ENCODE results near the gene NOX3. TPM values are rescaled to one million over a fixed set of nuclear protein-coding genes. Genes with fewer than 3 reads are reported as not detected.
"Not testable (repeated sequence)": the region's sequence is repeated elsewhere in the genome, so short reads cannot be mapped to it uniquely, and the experiment has no call there.

Gene NOX3
- total RNA-seq, 1 experiment from 2014 or later, result not detected

GRCh38 chr6:155374681-155375080 is 81.0 kb downstream of the NOX3 start:
- DNase-seq (ENCODE audit: low read depth), result no peak

GRCh38 chr6:155373276-155373675 is 82.4 kb downstream of the NOX3 start:
- DNase-seq (ENCODE audit: low read depth), result no peak

GRCh38 chr6:155372256-155372655 is 83.4 kb downstream of the NOX3 start:
- DNase-seq (ENCODE audit: low read depth), result no peak

GRCh38 chr6:155371230-155371629 is 84.4 kb downstream of the NOX3 start:
- no peak for DNase-seq (ENCODE audit: low read depth)

- no peak for DNase-seq (ENCODE audit: low read depth)
These were observed 89.3 kb downstream of the NOX3 start for GRCh38 chr6:155366325-155366724.

- DNase-seq (ENCODE audit: low read depth), result no peak
These were observed 90.7 kb downstream of the NOX3 start for GRCh38 chr6:155364844-155365437.

GRCh38 chr6:155364021-155364420 is 91.6 kb downstream of the NOX3 start:
- DNase-seq (ENCODE audit: low read depth), result not testable (repeated sequence)

GRCh38 chr6:155362968-155363632 is 92.5 kb downstream of the NOX3 start:
- not testable (repeated sequence) for DNase-seq (ENCODE audit: low read depth)

GRCh38 chr6:155354167-155354566 is 101.5 kb downstream of the NOX3 start:
- DNase-seq (ENCODE audit: low read depth), result no peak

GRCh38 chr6:155352811-155353210 is 102.8 kb downstream of the NOX3 start:
- peak; percentile 73 for DNase-seq (ENCODE audit: low read depth)

GRCh38 chr6:155352130-155352420 is 103.6 kb downstream of the NOX3 start:
- no peak for DNase-seq (ENCODE audit: low read depth)

GRCh38 chr6:155351273-155352129 is 104.1 kb downstream of the NOX3 start:
- no peak for DNase-seq (ENCODE audit: low read depth)

GRCh38 chr6:155349956-155350355 is 105.7 kb downstream of the NOX3 start:
- no peak for DNase-seq (ENCODE audit: low read depth)

- DNase-seq (ENCODE audit: low read depth), result peak; percentile 22
These were observed 106.5 kb downstream of the NOX3 start for GRCh38 chr6:155349129-155349528.

GRCh38 chr6:155347800-155348199 is 107.8 kb downstream of the NOX3 start:
- no peak for DNase-seq (ENCODE audit: low read depth)

GRCh38 chr6:155346957-155347356 is 108.7 kb downstream of the NOX3 start:
- DNase-seq (ENCODE audit: low read depth), result no peak

Other genes with a start within 250 kb of the NOX3 start
- not detected in 2 replicates for gene CLDN20, start 191.8 kb downstream of the NOX3 start, total RNA-seq (2014; rRNA removed; shearing (Covaris generic))
- 20.2 and 24.5 TPM in 2 replicates for gene TFB1M, start 141.4 kb downstream of the NOX3 start, total RNA-seq (2014; rRNA removed; shearing (Covaris generic))